HEK293 (cell line): ENCODE measurements around the gene FAM217A.

ENCODE experiments used
- CTCF ChIA-PET: fragments of 350-600 bp; formaldehyde crosslinking; extraction: SDS; loops from one replicate; lab custom pipeline; 2021; ENCODE audit warnings: antibody characterized with exemption; lab: Yijun Ruan, JAX
- POLR2A ChIA-PET: fragments of 300-600 bp; formaldehyde crosslinking; extraction: SDS; loops from one replicate; lab custom pipeline; 2020; ENCODE audit warnings: antibody characterized with exemption, inconsistent platforms; lab: Yijun Ruan, JAX
- H3K27ac ChIP-seq: fragments of 200-500 bp; sonication (Bioruptor generic); 2 replicates; pipeline ENCODE4 v1.5.1; 2014; ENCODE audit warnings: low read depth, low read length, control low read depth, inconsistent platforms; ENCODE audit errors: extremely low read depth
- H3K36me3 ChIP-seq, 2 experiments: fragments of 200-500 bp in 1 of 2; sonication (Bioruptor generic) in 1 of 2; 1 replicate in 1 of 2; 2 replicates in 1 of 2; pipeline ENCODE4 v1.5.1; 2014 to 2017; ENCODE audit warnings: inconsistent platforms in 2 of 2, low read length in 2 of 2; ENCODE audit not compliant: control insufficient read depth in 2 of 2, insufficient read depth in 1 of 2
- H3K4me1 ChIP-seq: fragments of 200-500 bp; sonication (Bioruptor generic); 2 replicates; pipeline ENCODE4 v1.5.1; 2014; ENCODE audit warnings: mild to moderate bottlenecking, low read length, inconsistent platforms; ENCODE audit not compliant: control insufficient read depth, insufficient read depth
- H3K4me3 ChIP-seq: 2 replicates; pipeline ENCODE4 v1.5.1; 2011; ENCODE audit warnings: low read depth, mild to moderate bottlenecking, control low read depth, low read length, moderate library complexity
- H3K9me3 ChIP-seq: fragments of 200-500 bp; sonication (Bioruptor generic); 2 replicates; pipeline ENCODE4 v1.5.1; 2014; ENCODE audit warnings: low read depth, low read length, inconsistent platforms; ENCODE audit not compliant: control insufficient read depth, insufficient read depth
- HOXD13 ChIP-seq: sonication (generic); formaldehyde crosslinking; IDR thresholded peaks from 2 replicates; pipeline ENCODE4 v1.8.0; 2022; ENCODE audit warnings: missing genetic modification reagents, borderline replicate concordance
- KLF7 ChIP-seq: fragments of 450-650 bp; formaldehyde crosslinking; IDR thresholded peaks from 2 replicates; pipeline ENCODE4 v1.5.1; 2016; ENCODE audit warnings: missing biosample characterization, missing genetic modification characterization, borderline replicate concordance
- OSR2 ChIP-seq: fragments of 450-650 bp; formaldehyde crosslinking; IDR thresholded peaks from 2 replicates; pipeline ENCODE4 v1.5.1; 2016; ENCODE audit warnings: missing biosample characterization, missing genetic modification characterization
- PATZ1 ChIP-seq: fragments of 450-650 bp; formaldehyde crosslinking; IDR thresholded peaks from 2 replicates; pipeline ENCODE4 v1.5.1; 2016; ENCODE audit warnings: missing biosample characterization, missing genetic modification characterization
- WT1 ChIP-seq: fragments of 450-650 bp; formaldehyde crosslinking; IDR thresholded peaks from 2 replicates; pipeline ENCODE4 v1.5.1; 2016; ENCODE audit warnings: missing biosample characterization, missing genetic modification characterization
- ZBTB17 ChIP-seq: fragments of 450-650 bp; formaldehyde crosslinking; IDR thresholded peaks from 2 replicates; pipeline ENCODE4 v1.5.1; 2016; ENCODE audit warnings: missing biosample characterization, missing genetic modification characterization
- ZBTB44 ChIP-seq: fragments of 450-650 bp; IDR thresholded peaks from 2 replicates; pipeline ENCODE4 v1.5.1; 2018; ENCODE audit warnings: missing biosample characterization, mild to moderate bottlenecking, missing genetic modification characterization
- ZFHX2 ChIP-seq: fragments of 450-650 bp; formaldehyde crosslinking; conservative IDR thresholded peaks from 2 replicates; pipeline ENCODE4 v1.5.1; 2016; ENCODE audit warnings: missing biosample characterization, missing genetic modification characterization
- ZNF10 ChIP-seq: fragments of 450-650 bp; formaldehyde crosslinking; IDR thresholded peaks from 2 replicates; pipeline ENCODE4 v1.5.1; 2017; ENCODE audit warnings: missing biosample characterization, missing genetic modification characterization
- ZNF121 ChIP-seq: fragments of 450-650 bp; formaldehyde crosslinking; IDR thresholded peaks from 2 replicates; pipeline ENCODE4 v1.5.1; 2016; ENCODE audit warnings: missing biosample characterization, missing genetic modification characterization
- ZNF133 ChIP-seq: fragments of 450-650 bp; formaldehyde crosslinking; IDR thresholded peaks from 2 replicates; pipeline ENCODE4 v1.5.1; 2016; ENCODE audit warnings: missing biosample characterization, missing genetic modification characterization
- ZNF146 ChIP-seq: fragments of 450-650 bp; formaldehyde crosslinking; IDR thresholded peaks from 2 replicates; pipeline ENCODE4 v1.5.1; 2016; ENCODE audit warnings: missing biosample characterization, missing genetic modification characterization
- ZNF16 ChIP-seq: fragments of 450-650 bp; formaldehyde crosslinking; IDR thresholded peaks from 2 replicates; pipeline ENCODE4 v1.5.1; 2016; ENCODE audit warnings: low read depth, missing biosample characterization, missing genetic modification characterization
- ZNF19 ChIP-seq: fragments of 450-650 bp; formaldehyde crosslinking; IDR thresholded peaks from 2 replicates; pipeline ENCODE4; 2016; ENCODE audit warnings: missing biosample characterization, missing genetic modification characterization, low read depth
- ZNF221 ChIP-seq: fragments of 450-650 bp; formaldehyde crosslinking; IDR thresholded peaks from 2 replicates; pipeline ENCODE4 v1.5.1; 2017; ENCODE audit warnings: missing biosample characterization, missing genetic modification characterization, borderline replicate concordance
- ZNF23 ChIP-seq: fragments of 450-650 bp; formaldehyde crosslinking; IDR thresholded peaks from 2 replicates; pipeline ENCODE4 v1.5.1; 2016; ENCODE audit warnings: missing biosample characterization, missing genetic modification characterization, borderline replicate concordance
- ZNF24 ChIP-seq: fragments of 450-650 bp; formaldehyde crosslinking; IDR thresholded peaks from 2 replicates; pipeline ENCODE4 v1.5.1; 2016; ENCODE audit warnings: missing biosample characterization, missing genetic modification characterization
- ZNF26 ChIP-seq: fragments of 450-650 bp; formaldehyde crosslinking; IDR thresholded peaks from 2 replicates; pipeline ENCODE4 v1.5.1; 2016; ENCODE audit warnings: missing biosample characterization, missing genetic modification characterization
- ZNF280C ChIP-seq: fragments of 450-650 bp; formaldehyde crosslinking; IDR thresholded peaks from 2 replicates; pipeline ENCODE4 v1.5.1; 2016; ENCODE audit warnings: missing biosample characterization, missing genetic modification characterization
- ZNF302 ChIP-seq: fragments of 450-650 bp; formaldehyde crosslinking; IDR thresholded peaks from 2 replicates; pipeline ENCODE4 v1.5.1; 2016; ENCODE audit warnings: missing biosample characterization, missing genetic modification characterization, low read depth
- ZNF426 ChIP-seq: fragments of 450-650 bp; formaldehyde crosslinking; IDR thresholded peaks from 2 replicates; pipeline ENCODE4 v1.5.1; 2017; ENCODE audit warnings: missing biosample characterization, missing genetic modification characterization, mild to moderate bottlenecking, inconsistent platforms, moderate library complexity
- ZNF48 ChIP-seq: fragments of 450-650 bp; formaldehyde crosslinking; IDR thresholded peaks from 2 replicates; pipeline ENCODE4 v1.5.1; 2016; ENCODE audit warnings: missing biosample characterization, missing genetic modification characterization
- ZNF529 ChIP-seq: fragments of 450-650 bp; formaldehyde crosslinking; IDR thresholded peaks from 2 replicates; pipeline ENCODE4 v1.5.1; 2017; ENCODE audit warnings: missing genetic modification characterization, missing biosample characterization; ENCODE audit not compliant: insufficient replicate concordance
- ZNF548 ChIP-seq: fragments of 450-650 bp; formaldehyde crosslinking; IDR thresholded peaks from 2 replicates; pipeline ENCODE4 v1.5.1; 2016; ENCODE audit warnings: missing biosample characterization, missing genetic modification characterization
- ZNF558 ChIP-seq: fragments of 450-650 bp; formaldehyde crosslinking; IDR thresholded peaks from 2 replicates; pipeline ENCODE4 v1.5.1; 2016; ENCODE audit warnings: missing biosample characterization, missing genetic modification characterization
- ZNF585B ChIP-seq: fragments of 450-650 bp; formaldehyde crosslinking; IDR thresholded peaks from 2 replicates; pipeline ENCODE4 v1.5.1; 2016; ENCODE audit warnings: missing biosample characterization, missing genetic modification characterization

The FAM217A gene

GRCh38 chr6:4125500-4125899 lies 46.6 kb upstream of the FAM217A start:
- no peaks in the 10 kb centered on the region for H3K9me3 ChIP-seq
- no peak overlapping the region for H3K4me3 ChIP-seq
- H3K27ac ChIP-seq = no peak overlapping the region
- ChIA-PET POLR2A (interaction anchor here (1.8 kb wide), 1 partner anchor 11 kb away, joined by 6 read pairs; the partner anchor contains the start of gene ECI2), CTCF (interaction anchor here (1.0 to 3.3 kb wide), 7 partner anchors 12 to 85 kb away, joined by 4 to 24 read pairs (median 5); no protein-coding TSS in a partner anchor)
- H3K36me3 ChIP-seq = peaks cover 47 to 84% of the 10 kb centered on the region in 2 experiments
- TF ChIP-seq ZNF121 (tag by site-specific recombination) (no peak), ZNF48 (tag by site-specific recombination) (no peak), ZNF302 (no peak), ZNF558 (tag by site-specific recombination) (no peak), ZBTB44 (no peak), HOXD13 (CRISPR knock-in tag) (no peak), ZNF24 (tag by site-specific recombination) (no peak), ZNF133 (tag by site-specific recombination) (no peak), ZNF10 (tag by site-specific recombination) (no peak), WT1 (tag by site-specific recombination) (no peak), ZNF280C (tag by site-specific recombination) (no peak), ZBTB17 (tag by site-specific recombination) (no peak), KLF7 (tag by site-specific recombination) (no peak), ZNF26 (tag by site-specific recombination) (no peak), ZNF19 (tag by site-specific recombination) (no peak), ZNF585B (tag by site-specific recombination) (no peak)
- no peaks in the 10 kb centered on the region for H3K4me1 ChIP-seq

- no peak overlapping the region for H3K27ac ChIP-seq
- no peaks in the 10 kb centered on the region for H3K9me3 ChIP-seq
- ChIA-PET POLR2A (no interaction called here), CTCF (interaction anchor here (0.6 to 1.6 kb wide), 2 partner anchors 13 to 117 kb away, joined by 3 to 5 read pairs; no protein-coding TSS in a partner anchor)
- no peak overlapping the region for H3K4me3 ChIP-seq
- no peaks in the 10 kb centered on the region for H3K4me1 ChIP-seq
- H3K36me3 ChIP-seq = peaks cover 57 to 82% of the 10 kb centered on the region in 2 experiments
- TF ChIP-seq ZNF529 (tag by site-specific recombination) (no peak), ZNF221 (tag by site-specific recombination) (no peak), ZNF426 (tag by site-specific recombination) (no peak), ZNF146 (tag by site-specific recombination) (no peak), PATZ1 (no peak), ZNF548 (no peak), ZNF16 (tag by site-specific recombination) (no peak), ZNF23 (no peak), ZFHX2 (no peak), ZNF121 (tag by site-specific recombination) (no peak), OSR2 (tag by site-specific recombination) (no peak)
These were observed 45.4 kb upstream of the FAM217A start for GRCh38 chr6:4124351-4124750.
